HCT116 (cell line): ENCODE measurements around the gene USP54. TPM values are rescaled to one million over a fixed set of nuclear protein-coding genes. Genes with fewer than 3 reads are reported as not detected.

ENCODE experiments used
- ATAC-seq: fragments of 200-7000 bp; cut with Tn5 transposase; 2 replicates; pipeline ENCODE4 v1.9.1; 2020; ENCODE audit warnings: mild to moderate bottlenecking, moderate library complexity
- BruUV-seq: library from RNA; stranded (reverse); fragments of 400-500 nt; replicated peaks from 2 replicates; lab custom pipeline; 2021; lab: Mats Ljungman, UMichigan
- CTCF ChIA-PET: fragments of 300-600 bp; sonication (Branson Sonifier 250); formaldehyde crosslinking; loops from one replicate; lab custom pipeline; 2021; ENCODE audit warnings: antibody characterized with exemption; lab: Charles Lee
- POLR2A ChIA-PET: fragments of 300-600, 350-600 bp; sonication (Branson Sonifier 250); formaldehyde crosslinking; loops from one replicate; lab custom pipeline; 2021; ENCODE audit warnings: antibody characterized with exemption; lab: Charles Lee
- RAD21 ChIA-PET, 2 experiments: fragments of 300-600 bp; sonication (Branson Sonifier 250); formaldehyde crosslinking; loops; one replicate each; lab custom pipeline; 2023; ENCODE audit warnings: low total read pairs in 2 of 2; ENCODE audit not compliant: uncharacterized antibody in 2 of 2, unreplicated experiment in 2 of 2, low non-redundant PET in 1 of 2; lab: Charles Lee
- DNase-seq: peaks from one replicate; pipeline ENCODE4 v3.0.0-alpha.2; 2010; ENCODE audit warnings: low read depth, low spot score
- H2AFZ ChIP-seq: fragments of 200-600 bp; shearing (Covaris generic), sonication (generic); 2 replicates; pipeline ENCODE4 v1.6.1; 2017; ENCODE audit warnings: low read depth, mixed run types, mixed read lengths, antibody characterized with exemption, low read length; ENCODE audit not compliant: poor library complexity, severe bottlenecking
- H3K27ac ChIP-seq: 2 replicates; pipeline ENCODE4 v1.5.1; 2012; ENCODE audit warnings: low read depth, low read length
- H3K27me3 ChIP-seq: fragments of 200-600 bp; sonication (generic); 2 replicates; pipeline ENCODE4 v1.6.1; 2016; ENCODE audit warnings: mixed run types, low read length, mixed read lengths; ENCODE audit not compliant: insufficient read depth
- H3K36me3 ChIP-seq, 2 experiments: fragments of 200-500 bp in 1 of 2; fragments of 200-600 bp in 1 of 2; sonication (Bioruptor generic) in 1 of 2; sonication (generic) in 1 of 2; 2 replicates each; pipeline versions ENCODE4 v1.5.1 to v1.6.1; 2014 to 2016; ENCODE audit warnings: low read length in 2 of 2, inconsistent platforms in 1 of 2, mixed read lengths in 1 of 2, mixed run types in 1 of 2; ENCODE audit not compliant: insufficient read depth in 2 of 2, control insufficient read depth in 1 of 2
- H3K4me1 ChIP-seq, 2 experiments: fragments of 200-600 bp in 1 of 2; sonication (generic) in 1 of 2; 2 replicates each; pipeline versions ENCODE4 v1.5.1 to v1.6.1; 2012 to 2017; ENCODE audit warnings: low read length in 2 of 2, inconsistent platforms in 1 of 2, mild to moderate bottlenecking in 1 of 2, mixed read lengths in 1 of 2, mixed run types in 1 of 2, moderate library complexity in 1 of 2; ENCODE audit not compliant: insufficient read depth in 2 of 2, control insufficient read depth in 1 of 2
- H3K4me2 ChIP-seq: fragments of 200-600 bp; sonication (generic); 2 replicates; pipeline ENCODE4 v1.6.1; 2017; ENCODE audit warnings: mixed run types, low read length, mixed read lengths
- H3K4me3 ChIP-seq, 2 experiments: fragments of 200-600 bp in 1 of 2; sonication (generic) in 1 of 2; replicated peaks in 1 of 2; 2 replicates each; pipeline ENCODE4 v1.5.1; 2011 to 2016; ENCODE audit warnings: low read length in 2 of 2, control low read depth in 1 of 2, low read depth in 1 of 2, mild to moderate bottlenecking in 1 of 2, mixed read lengths in 1 of 2, mixed run types in 1 of 2
- H3K79me2 ChIP-seq: fragments of 200-600 bp; sonication (generic); 2 replicates; pipeline ENCODE4 v1.6.1; 2017; ENCODE audit warnings: mild to moderate bottlenecking, mixed run types, low read length, moderate library complexity, mixed read lengths; ENCODE audit not compliant: insufficient read depth
- H3K9ac ChIP-seq: fragments of 200-600 bp; sonication (generic); 2 replicates; pipeline ENCODE4 v1.6.1; 2016; ENCODE audit warnings: low read length, mixed read lengths
- H3K9me2 ChIP-seq: fragments of 200-600 bp; sonication (generic), shearing (Covaris generic); 2 replicates; pipeline ENCODE4 v1.6.1; 2017; ENCODE audit warnings: mixed run types, mild to moderate bottlenecking, moderate library complexity; ENCODE audit not compliant: insufficient read depth
- H3K9me3 ChIP-seq, 2 experiments: fragments of 200-500 bp in 1 of 2; fragments of 200-600 bp in 1 of 2; sonication (Bioruptor generic) in 1 of 2; sonication (generic) in 1 of 2; 2 replicates each; pipeline ENCODE4 v1.6.1; 2014 to 2017; ENCODE audit warnings: low read length in 2 of 2, mixed read lengths in 2 of 2, inconsistent platforms in 1 of 2, low read depth in 1 of 2, mild to moderate bottlenecking in 1 of 2, mixed run types in 1 of 2, moderate library complexity in 1 of 2; ENCODE audit not compliant: control insufficient read depth in 1 of 2, insufficient read depth in 1 of 2
- H4K20me1 ChIP-seq: fragments of 200-600 bp; sonication (generic), shearing (Covaris generic); 2 replicates; pipeline ENCODE4 v1.6.1; 2017; ENCODE audit warnings: mixed run types, mild to moderate bottlenecking, moderate library complexity; ENCODE audit not compliant: insufficient read depth
- ATF3 ChIP-seq: IDR thresholded peaks from 2 replicates; pipeline ENCODE4 v1.6.1; 2012
- CBX3 ChIP-seq: IDR thresholded peaks from 2 replicates; pipeline ENCODE4 v1.6.1; 2012; ENCODE audit warnings: low read depth
- CEBPB ChIP-seq: IDR thresholded peaks from 2 replicates; pipeline ENCODE4 v1.6.1; 2012; ENCODE audit warnings: low read depth
- EGR1 ChIP-seq: IDR thresholded peaks from 2 replicates; pipeline ENCODE4 v1.6.1; 2012; ENCODE audit warnings: low read depth
- ELF1 ChIP-seq: IDR thresholded peaks from 2 replicates; pipeline ENCODE4 v1.6.1; 2012; ENCODE audit warnings: low read depth, borderline replicate concordance
- EZH2 ChIP-seq: fragments of 200-600 bp; sonication (generic); IDR thresholded peaks from 2 replicates; pipeline ENCODE4 v1.6.1; 2017; ENCODE audit warnings: antibody characterized with exemption, mixed run types
- FOSL1 ChIP-seq: IDR thresholded peaks from 2 replicates; pipeline ENCODE4 v1.6.1; 2012; ENCODE audit warnings: low read depth
- JUND ChIP-seq: IDR thresholded peaks from 2 replicates; pipeline ENCODE4 v1.6.1; 2012
- POLR2A ChIP-seq: IDR thresholded peaks from 2 replicates; pipeline ENCODE4 v1.7.0; 2011; ENCODE audit warnings: borderline replicate concordance; ENCODE audit not compliant: insufficient read depth, insufficient read length; ENCODE audit errors: extremely low read depth
- POLR2AphosphoS5 ChIP-seq: IDR thresholded peaks from 2 replicates; pipeline ENCODE4 v1.6.1; 2011; ENCODE audit warnings: mild to moderate bottlenecking, low read depth, low read length, moderate library complexity
- RAD21 ChIP-seq: IDR thresholded peaks from 2 replicates; pipeline ENCODE4 v1.6.1; 2012; ENCODE audit warnings: low read depth, mild to moderate bottlenecking
- SIN3A ChIP-seq: IDR thresholded peaks from 2 replicates; pipeline ENCODE4 v1.6.1; 2012; ENCODE audit warnings: low read depth
- SP1 ChIP-seq: IDR thresholded peaks from 2 replicates; pipeline ENCODE4 v1.6.1; 2012; ENCODE audit warnings: low read depth
- SRF ChIP-seq: IDR thresholded peaks from 2 replicates; pipeline ENCODE4 v1.6.1; 2012; ENCODE audit warnings: low read depth
- TCF7L2 ChIP-seq: IDR thresholded peaks from 2 replicates; pipeline ENCODE4 v1.7.0; 2011; ENCODE audit warnings: borderline replicate concordance, inconsistent platforms; ENCODE audit not compliant: insufficient read depth, insufficient read length; ENCODE audit errors: extremely low read depth
- ZBTB33 ChIP-seq: IDR thresholded peaks from 2 replicates; pipeline ENCODE4 v1.6.1; 2011; ENCODE audit warnings: mild to moderate bottlenecking, low read length, moderate library complexity; ENCODE audit not compliant: insufficient replicate concordance; ENCODE audit errors: extremely low read depth
- ZNF274 ChIP-seq: fragments of 200-500 bp; sonication (Bioruptor generic); IDR thresholded peaks from 2 replicates; pipeline ENCODE4 v1.6.1; 2014; ENCODE audit warnings: mild to moderate bottlenecking, low read depth, low read length, inconsistent platforms
- intact Hi-C: fragments of 100-400 bp; cut with micrococcal nuclease; formaldehyde crosslinking; loops from 2 replicates; pipeline ENCODE4 v1.10.0; 2022
- total RNA-seq: library from RNA; stranded (reverse); gene quantifications from one replicate; pipeline ENCODE4 v1.2.1, GENCODE V29; 2021; ENCODE audit not compliant: unreplicated experiment

Gene USP54
- total RNA-seq, 1 experiment from 2014 or later, result 28.0 TPM

GRCh38 chr10:73517166-73517888 is 73.8 kb downstream of the USP54 start:
- Histone ChIP-seq H4K20me1 (no peaks in the 10 kb centered on the region), H3K4me1 (no peaks in the 10 kb centered on the region), H3K9me3 (no peaks in the 10 kb centered on the region), H3K27ac (no peak overlapping the region), H3K4me3 (no peak overlapping the region), H3K9me2 (no peaks in the 10 kb centered on the region), H3K4me2 (no peak overlapping the region), H3K79me2 (no peaks in the 10 kb centered on the region), H3K27me3 (no peaks in the 10 kb centered on the region), H2AFZ (no peak overlapping the region), H3K36me3 (peaks cover 0 to 11% of the 10 kb centered on the region in 2 experiments; a peak in 1 of 4 replicates), H3K9ac (no peak overlapping the region)
- ChIA-PET CTCF (no interaction called here), POLR2A (no interaction called here), RAD21 (interaction anchor here in 1 of 2 experiments (0.5 kb wide), 1 partner anchor 19 kb away, joined by 3 read pairs; no protein-coding TSS in a partner anchor)
- intact Hi-C loops, result no loop called here
- DNase-seq, result no peak
- ATAC-seq, result no peak
- TSS peak; percentile 39 for BruUV-seq
- TF ChIP-seq EGR1, result no peak
- TF ChIP-seq SP1, result no peak
- TF ChIP-seq FOSL1, result no peak
- TF ChIP-seq ELF1, result no peak
- TF ChIP-seq ATF3, result no peak
- no peak for TF ChIP-seq POLR2AphosphoS5
- TF ChIP-seq RAD21, result no peak
- TF ChIP-seq CEBPB, result no peak
- no peak for TF ChIP-seq SIN3A

GRCh38 chr10:73512207-73512743 is 78.9 kb downstream of the USP54 start:
- ChIA-PET RAD21 (no interaction called here), CTCF (no interaction called here), POLR2A (no interaction called here)
- H3K27me3 ChIP-seq, result no peaks in the 10 kb centered on the region
- DNase-seq (no peak), ATAC-seq (no peak)
- no TSS peak for BruUV-seq
- H4K20me1 ChIP-seq, result no peaks in the 10 kb centered on the region
- H2AFZ ChIP-seq, result no peak overlapping the region
- H3K4me3 ChIP-seq, result no peak overlapping the region
- H3K36me3 ChIP-seq, result no peaks in the 10 kb centered on the region
- H3K27ac ChIP-seq, result no peak overlapping the region
- no peak overlapping the region for H3K4me2 ChIP-seq
- H3K9me3 ChIP-seq, result no peaks in the 10 kb centered on the region
- no peaks in the 10 kb centered on the region for H3K9me2 ChIP-seq
- intact Hi-C loops, result no loop called here
- H3K9ac ChIP-seq, result no peak overlapping the region
- no peaks in the 10 kb centered on the region for H3K79me2 ChIP-seq
- no peaks in the 10 kb centered on the region for H3K4me1 ChIP-seq
- TF ChIP-seq EGR1 (no peak), CBX3 (no peak), EZH2 (no peak), JUND (no peak), SRF (no peak), POLR2A (no peak), FOSL1 (no peak), RAD21 (no peak), ZNF274 (no peak), POLR2AphosphoS5 (no peak), TCF7L2 (no peak), CEBPB (no peak), ZBTB33 (no peak)
